Adrenal gland (tissue), 12 donors: ENCODE data around the gene HERPUD2. TPM values are rescaled to one million over a fixed set of nuclear protein-coding genes. Genes with fewer than 3 reads are reported as not detected.

Experiments used
- DNase-seq, 7 donors: peaks; one replicate each; pipeline ENCODE4 v3.0.0-alpha.2; 2019 to 2020
- H3K27ac ChIP-seq, 5 donors: fragments of 200-600 bp; sonication (generic) in 4 of 5; 1 replicate in 3 of 5; 2 replicates in 2 of 5; pipeline versions ENCODE4 v1.5.1 to v1.8.0; 2016 to 2020; ENCODE audit warnings: mild to moderate bottlenecking in 1 of 5
- H3K27me3 ChIP-seq: fragments of 200-600 bp; 2 replicates; pipeline ENCODE4 v1.8.0; 2021
- H3K36me3 ChIP-seq, 2 donors: fragments of 200-600 bp; replicated peaks in 1 of 2; 1 replicate in 1 of 2; 2 replicates in 1 of 2; pipeline versions ENCODE4 v1.5.1 to v1.8.0; 2018 to 2022
- H3K4me1 ChIP-seq, 2 donors: fragments of 200-600 bp; replicated peaks in 1 of 2; 1 replicate in 1 of 2; 2 replicates in 1 of 2; pipeline versions ENCODE4 v1.5.1 to v1.8.0; 2018 to 2021
- H3K4me3 ChIP-seq, 4 donors: fragments of 200-600 bp; sonication (generic) in 3 of 4; one replicate each; pipeline ENCODE4 v1.5.1; 2016 to 2018
- H3K9me3 ChIP-seq, 3 donors: fragments of 200-600 bp; sonication (generic) in 1 of 3; replicated peaks in 1 of 3; 1 replicate in 2 of 3; 2 replicates in 1 of 3; pipeline versions ENCODE4 v1.5.1 to v1.8.0; 2016 to 2021
- CTCF ChIP-seq, 6 experiments: fragments of 450-650 bp in 4 of 6; fragments of 200-600 bp in 2 of 6; sonication (generic) in 1 of 6; IDR thresholded peaks; 1 replicate in 5 of 6; 2 replicates in 1 of 6; pipeline versions ENCODE4 v1.5.1 to v1.8.0; 2016 to 2021; ENCODE audit warnings: antibody characterized with exemption in 6 of 6, mild to moderate bottlenecking in 2 of 6, moderate library complexity in 1 of 6
- POLR2A ChIP-seq, 2 donors: fragments of 450-650 bp; IDR thresholded peaks; one replicate each; pipeline ENCODE4 v1.6.1; 2017; ENCODE audit warnings: antibody characterized with exemption in 2 of 2, mild to moderate bottlenecking in 2 of 2, moderate library complexity in 1 of 2
- WGBS, 4 donors: extraction: QIAGEN DNeasy Blood & Tissue Kit in 2 of 4; methylation state at CpG; one replicate each; pipeline versions ENCODE4 v1.1.5 to v1.1.7; 2013 to 2017; 5-methylcytosine and 5-hydroxymethylcytosine counted together
- intact Hi-C, 2 donors: fragments of 100-400 bp; cut with DNase I; formaldehyde crosslinking; loops; one replicate each; pipeline versions ENCODE4 v1.14.1 to v1.15.0; 2022 to 2023
- polyA plus RNA-seq, 3 donors: library from polyadenylated mRNA; stranded (reverse); fragments of 200-250 nt in 2 of 3; fragments of 350-450 nt in 1 of 3; fragmentation: Illumina TruSeq in 1 of 3; extraction: RNeasy Lipid Tissue Mini Kit (QIAGEN cat#74804) in 1 of 3; gene quantifications; one replicate each; pipeline ENCODE4 v1.2.3, GENCODE V29; 2013 to 2014
- total RNA-seq, 9 donors: library from RNA; depleted of rRNA in 4 of 9; stranded (reverse); fragments of >200 nt in 4 of 9; fragments of 120-200 nt in 1 of 9; fragmentation: NEBNext Ultra II Directional in 1 of 9; extraction: Animal tissue kit (Norgen Biotek cat#: 25700) in 1 of 9; gene quantifications; one replicate each; pipeline versions ENCODE4 v1.1.0 to v1.2.4, GENCODE V29; 2013 to 2023
- donor health status: healthy with polysubstance abuse.
- donor health status: Bipolar disorder and iron deficiency.
- donor health status: DM: yes; HTN: yes; CAD: no.
- donor health status: DM: no; HTN: no; CAD: no.
- donor health status: DM: no; HTN: no; CAD: no.
- donor health status: DM: yes; HTN: yes; CAD: no.

The HERPUD2 gene
- total and polyA plus RNA-seq, 12 donors = 7.8 to 37.4 (median 19.8) TPM

GRCh38 chr7:35652124-35652523 lies 42.8 kb downstream of the HERPUD2 start:
- Histone ChIP-seq H3K9me3 (peaks cover 0 to 9% (median 0%) of the 10 kb centered on the region in 3 donors), H3K27ac (no peak overlapping the region), H3K4me3 (no peak overlapping the region), H3K36me3 (no peaks in the 10 kb centered on the region), H3K27me3 (no peaks in the 10 kb centered on the region), H3K4me1 (peaks cover 12 to 17% of the 10 kb centered on the region in 2 donors)
- DNase-seq = no peak
- WGBS, 4 donors = 93 to 99% (median 95%) methylated on average over 5 of the region's 5 CpGs
- TF ChIP-seq POLR2A (IDR thresholded peaks at IDR 0.05) = no peak
- intact Hi-C loops = no loop called here

- Histone ChIP-seq H3K27me3 (no peaks in the 10 kb centered on the region), H3K36me3 (no peaks in the 10 kb centered on the region), H3K9me3 (peaks cover 0 to 9% (median 0%) of the 10 kb centered on the region in 3 donors), H3K4me1 (peaks cover 12 to 30% of the 10 kb centered on the region in 2 donors), H3K4me3 (no peak overlapping the region), H3K27ac (no peak overlapping the region)
- WGBS, 4 donors = 96 to 100% (median 98%) methylated on average over 1 to 4 of the region's 4 CpGs
- DNase-seq = no peak
- TF ChIP-seq CTCF (IDR thresholded peaks at IDR 0.05) (no peak), POLR2A (IDR thresholded peaks at IDR 0.05) (no peak)
- intact Hi-C loops = no loop called here
Measured at GRCh38 chr7:35650751-35651150, 44.2 kb downstream of the HERPUD2 start.

GRCh38 chr7:35649711-35650110 lies 45.2 kb downstream of the HERPUD2 start:
- intact Hi-C loops = no loop called here
- TF ChIP-seq POLR2A (IDR thresholded peaks at IDR 0.05) (no peak), CTCF (IDR thresholded peaks at IDR 0.05) (no peak)

GRCh38 chr7:35648367-35648766 lies 46.6 kb downstream of the HERPUD2 start:
- Histone ChIP-seq H3K9me3 (peaks cover 0 to 9% (median 0%) of the 10 kb centered on the region in 3 donors), H3K4me3 (no peak overlapping the region), H3K27ac (peak overlapping the region in 3 of 5 donors; percentile 50 to 66 (median 64)), H3K27me3 (no peaks in the 10 kb centered on the region), H3K36me3 (no peaks in the 10 kb centered on the region), H3K4me1 (peaks cover 12 to 45% of the 10 kb centered on the region in 2 donors)
- 52 to 74% (median 62%) methylated on average over 3 of the region's 3 CpGs for WGBS, 4 donors
- intact Hi-C loops = no loop called here
- DNase-seq = peak in 1 of 7 donors; percentile 20
- TF ChIP-seq POLR2A (IDR thresholded peaks at IDR 0.05) (no peak), CTCF (IDR thresholded peaks at IDR 0.05) (no peak)

More at GRCh38 chr7:35649711-35650110, 45.2 kb downstream of the HERPUD2 start:
- Histone ChIP-seq H3K27me3 (no peaks in the 10 kb centered on the region), H3K4me1 (peaks cover 12 to 40% of the 10 kb centered on the region in 2 donors), H3K36me3 (no peaks in the 10 kb centered on the region), H3K9me3 (peaks cover 0 to 9% (median 0%) of the 10 kb centered on the region in 3 donors), H3K27ac (no peak overlapping the region), H3K4me3 (no peak overlapping the region)
- 96 to 98% (median 97%) methylated on average over 3 of the region's 3 CpGs for WGBS, 4 donors
- DNase-seq = no peak

- 14 to 26% (median 21%) methylated on average over 4 of the region's 4 CpGs for WGBS, 4 donors
- Histone ChIP-seq H3K36me3 (no peaks in the 10 kb centered on the region), H3K9me3 (no peaks in the 10 kb centered on the region), H3K4me3 (peak overlapping the region in 1 of 4 donors; percentile 1), H3K4me1 (peaks cover 12 to 45% of the 10 kb centered on the region in 2 donors), H3K27ac (peak overlapping the region in 4 of 5 donors; percentile 35 to 66 (median 57)), H3K27me3 (no peaks in the 10 kb centered on the region)
- intact Hi-C loops = no loop called here
- peak in 6 of 7 donors; percentile 31 to 72 (median 45) for DNase-seq
- TF ChIP-seq CTCF (IDR thresholded peaks at IDR 0.05) (no peak), POLR2A (IDR thresholded peaks at IDR 0.05) (peak in 1 of 2 donors; percentile 14)
Measured at GRCh38 chr7:35647171-35647574, 47.8 kb downstream of the HERPUD2 start.
